NCI-H1694 (cell line): Measurements from ENCODE around the gene NEUROD2.

Experiments used
- DNase-seq: peaks from one replicate; lab custom pipeline; 2025; lab: John Stamatoyannopoulos, UW

NEUROD2 gene

GRCh38 chr17:39607851-39608130 lies at the start of gene NEUROD2:
TSS of gene NEUROD2 (minus strand) at chr17:39607920. CDS start at chr17:39606599, 1,321 bp downstream.
- peak; percentile 97 for DNase-seq

- DNase-seq: no peak
Measured at GRCh38 chr17:39655105-39655504, 47.4 kb upstream of the NEUROD2 start.

GRCh38 chr17:39653662-39654331 lies 46.1 kb upstream of the NEUROD2 start:
- DNase-seq: peak; percentile 64

- no peak for DNase-seq
Measured at GRCh38 chr17:39653316-39653661, 45.6 kb upstream of the NEUROD2 start.

GRCh38 chr17:39652587-39653315 lies 45.0 kb upstream of the NEUROD2 start:
- DNase-seq: no peak

GRCh38 chr17:39651923-39652586 lies 44.3 kb upstream of the NEUROD2 start:
- DNase-seq: no peak

- no peak for DNase-seq
Measured at GRCh38 chr17:39650121-39650579, 42.4 kb upstream of the NEUROD2 start.

GRCh38 chr17:39648616-39649366 lies 41.1 kb upstream of the NEUROD2 start:
- no peak for DNase-seq

GRCh38 chr17:39647256-39647655 lies 39.5 kb upstream of the NEUROD2 start:
- no peak for DNase-seq

GRCh38 chr17:39643271-39643670 lies 35.6 kb upstream of the NEUROD2 start:
- no peak for DNase-seq

GRCh38 chr17:39642291-39643074 lies 34.8 kb upstream of the NEUROD2 start:
- no peak for DNase-seq

- DNase-seq: no peak
Measured at GRCh38 chr17:39641883-39642282, 34.2 kb upstream of the NEUROD2 start.

- DNase-seq: no peak
Measured at GRCh38 chr17:39641097-39641496, 33.4 kb upstream of the NEUROD2 start.

- DNase-seq: no peak
Measured at GRCh38 chr17:39640591-39641031, 32.9 kb upstream of the NEUROD2 start.

GRCh38 chr17:39639566-39640458 lies 32.1 kb upstream of the NEUROD2 start:
- no peak for DNase-seq

GRCh38 chr17:39639043-39639442 lies 31.3 kb upstream of the NEUROD2 start:
- DNase-seq: no peak

- no peak for DNase-seq
Measured at GRCh38 chr17:39638317-39638716, 30.6 kb upstream of the NEUROD2 start.

- DNase-seq: peak; percentile 45
Measured at GRCh38 chr17:39636927-39637736, 29.4 kb upstream of the NEUROD2 start, which contains the start of gene STARD3. TSS of gene STARD3 (plus strand) at chr17:39637144. CDS start at chr17:39653532, 16,388 bp downstream.

GRCh38 chr17:39636587-39636926 lies 28.8 kb upstream of the NEUROD2 start:
- DNase-seq: no peak
